ENCODE data around the gene PPP1R16B. TPM values are rescaled to one million over a fixed set of nuclear protein-coding genes. Genes with fewer than 3 reads are reported as not detected.

The PPP1R16B gene
- total and polyA plus RNA-seq, 11 donors: 1.9 to 12.2 (median 6.9) TPM

DNA sequence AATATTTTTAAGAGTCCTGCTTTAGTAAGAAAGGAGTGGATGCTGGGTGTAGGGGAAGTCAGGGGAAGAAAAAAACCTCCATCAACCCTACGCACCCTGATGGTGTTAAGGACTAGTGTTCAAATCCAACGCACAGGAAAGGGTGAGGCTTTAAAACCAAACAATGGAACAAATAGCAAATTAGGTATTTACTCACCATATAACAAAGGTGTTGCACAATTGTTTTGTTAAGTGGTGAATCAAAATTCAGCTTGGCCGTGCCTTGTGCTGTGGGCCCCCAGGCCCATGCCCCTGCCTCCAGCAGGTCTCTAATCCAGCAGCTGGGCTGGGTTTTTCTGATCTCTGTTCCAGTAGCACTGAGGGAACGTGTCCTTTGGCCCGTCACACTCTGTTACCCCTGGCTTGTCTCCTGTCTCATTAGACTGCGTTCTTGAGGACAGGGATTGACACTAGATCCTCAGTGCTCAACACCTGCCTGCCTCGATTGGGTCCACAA is 132.5 kb downstream of the PPP1R16B start:
- 90 to 93% (median 91%) methylated on average over 7 of the region's 7 CpGs for WGBS, 4 donors
- intact Hi-C loops (cut with DNase I): no loop called here

GRCh38 chr20:38939686-38940085 is 134.2 kb downstream of the PPP1R16B start:
- Histone ChIP-seq H3K27ac (no peak overlapping the region), H3K4me1 (no peaks in the 10 kb centered on the region), H3K4me3 (no peak overlapping the region), H3K27me3 (no peaks in the 10 kb centered on the region), H3K9me3 (no peaks in the 10 kb centered on the region), H3K36me3 (peaks cover 0 to 5% (median 0%) of the 10 kb centered on the region in 9 donors)
- DNase-seq (no peak), ATAC-seq (no peak)
- 79 to 88% (median 82%) methylated on average over 2 of the region's 2 CpGs for WGBS, 4 donors
- intact Hi-C loops (cut with DNase I): no loop called here
- TF ChIP-seq POLR2A (IDR thresholded peaks at IDR 0.05) (no peak), CTCF (IDR thresholded peaks at IDR 0.05) (no peak)

More for the DNA sequence above, 132.5 kb downstream of the PPP1R16B start:
- TF ChIP-seq POLR2A (IDR thresholded peaks at IDR 0.05) (no peak), CTCF (IDR thresholded peaks at IDR 0.05) (no peak)
- Histone ChIP-seq H3K4me3 (no peak overlapping the region), H3K4me1 (no peaks in the 10 kb centered on the region), H3K27me3 (no peaks in the 10 kb centered on the region), H3K9me3 (no peaks in the 10 kb centered on the region), H3K27ac (no peak overlapping the region), H3K36me3 (peaks cover 0 to under 1% (median 0%) of the 10 kb centered on the region in 9 donors)
- ATAC-seq (no peak), DNase-seq (no peak)

DNA sequence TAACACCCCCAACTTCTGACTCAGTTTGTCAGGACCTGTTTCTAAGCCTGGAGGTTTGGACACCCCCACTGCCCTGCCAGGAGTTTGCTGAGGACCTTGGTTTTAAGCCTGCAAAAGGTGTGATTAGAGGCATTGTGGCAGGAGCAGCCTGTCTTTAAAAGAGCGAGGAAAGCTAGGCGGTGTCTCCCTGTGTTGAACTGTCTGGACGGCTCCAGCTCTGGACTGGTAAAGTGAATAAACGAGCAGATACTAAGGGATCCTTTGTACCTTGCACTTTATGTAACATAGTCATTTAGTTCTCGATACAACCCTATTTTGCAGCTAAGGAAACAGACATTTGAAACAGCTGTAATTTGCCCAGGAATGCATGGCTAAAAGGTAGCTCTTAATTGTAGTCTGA is 135.1 kb downstream of the PPP1R16B start:
- intact Hi-C loops (cut with DNase I): no loop called here
- 94 to 97% (median 96%) methylated on average over 5 of the region's 5 CpGs for WGBS, 4 donors
- H3K9me3 ChIP-seq: no peaks in the 10 kb centered on the region
- DNase-seq (no peak), ATAC-seq (no peak)
- no peak overlapping the region for H3K27ac ChIP-seq
- peaks cover 0 to 5% (median 0%) of the 10 kb centered on the region in 9 donors for H3K36me3 ChIP-seq
- H3K4me3 ChIP-seq: no peak overlapping the region
- no peaks in the 10 kb centered on the region for H3K4me1 ChIP-seq
- no peaks in the 10 kb centered on the region for H3K27me3 ChIP-seq
- no peak for TF ChIP-seq POLR2A (IDR thresholded peaks at IDR 0.05)
- no peak for TF ChIP-seq CTCF (IDR thresholded peaks at IDR 0.05)

DNA sequence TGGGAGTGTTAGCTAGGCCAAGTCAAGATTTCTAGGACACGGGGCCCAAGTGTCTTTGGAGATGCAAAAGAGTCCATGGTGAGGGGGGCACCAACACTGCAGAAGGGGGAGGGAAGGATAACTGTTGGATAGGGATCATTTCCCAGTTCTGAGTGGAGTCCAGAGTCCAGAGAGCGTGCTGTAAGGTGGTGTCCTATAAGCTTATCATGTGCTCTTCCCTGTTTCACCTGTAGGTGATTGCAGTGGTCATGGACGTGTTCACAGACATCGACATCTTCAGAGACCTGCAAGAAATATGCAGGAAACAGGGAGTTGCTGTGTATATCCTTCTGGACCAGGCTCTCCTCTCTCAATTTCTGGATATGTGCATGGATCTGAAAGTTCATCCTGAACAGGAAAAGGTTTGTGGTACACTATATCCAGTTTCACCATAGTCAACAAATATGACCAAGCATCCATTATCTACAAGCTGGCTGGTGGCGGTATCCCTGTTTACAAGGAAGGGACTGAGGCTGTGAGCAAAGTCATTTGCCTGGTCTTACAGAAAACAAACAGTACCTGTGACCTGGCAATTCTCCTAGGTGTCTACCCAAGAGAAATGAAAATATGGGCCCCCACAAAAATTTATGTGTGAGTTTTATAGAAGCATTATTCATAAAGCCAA is 136.4 kb downstream of the PPP1R16B start:
- TF ChIP-seq POLR2A (IDR thresholded peaks at IDR 0.05) (no peak), CTCF (IDR thresholded peaks at IDR 0.05) (no peak)
- ATAC-seq (no peak), DNase-seq (no peak)
- H3K9me3 ChIP-seq: no peaks in the 10 kb centered on the region
- 91 to 97% (median 96%) methylated on average over 5 of the region's 5 CpGs for WGBS, 4 donors
- peaks cover 0 to 5% (median 0%) of the 10 kb centered on the region in 9 donors for H3K36me3 ChIP-seq
- H3K27me3 ChIP-seq: no peaks in the 10 kb centered on the region
- H3K4me1 ChIP-seq: no peaks in the 10 kb centered on the region
- intact Hi-C loops (cut with DNase I): no loop called here
- no peak overlapping the region for H3K4me3 ChIP-seq
- no peak overlapping the region for H3K27ac ChIP-seq

Data from heart left ventricle (tissue), 16 donors.